Lower lobe of right lung (tissue), 2 donors: ENCODE data around the gene BNC1. TPM values are rescaled to one million over a fixed set of nuclear protein-coding genes. Genes with fewer than 3 reads are reported as not detected.
A peak's percentile ranks its signal among the peaks of the same experiment; 100 is the strongest.

Source experiments
- ATAC-seq, 2 donors: fragments of 200-7000 bp; cut with Tn5 transposase; one replicate each; pipeline ENCODE4 v1.9.1; 2020 to 2022; ENCODE audit warnings: mild to moderate bottlenecking in 2 of 2, moderate library complexity in 2 of 2
- DNase-seq: peaks from one replicate; pipeline ENCODE4 v3.0.0-alpha.2; 2020
- H3K27ac ChIP-seq: fragments of 200-600 bp; one replicate; pipeline ENCODE4 v1.8.0; 2022
- H3K27me3 ChIP-seq: fragments of 200-600 bp; one replicate; pipeline ENCODE4 v1.8.0; 2022; ENCODE audit warnings: low read depth
- H3K36me3 ChIP-seq: fragments of 200-600 bp; one replicate; pipeline ENCODE4 v1.8.0; 2022; ENCODE audit warnings: mild to moderate bottlenecking
- H3K4me1 ChIP-seq: fragments of 200-600 bp; one replicate; pipeline ENCODE4 v1.8.0; 2022
- H3K4me3 ChIP-seq: fragments of 200-600 bp; one replicate; pipeline ENCODE4 v1.8.0; 2022; ENCODE audit warnings: mild to moderate bottlenecking
- H3K9me3 ChIP-seq: fragments of 200-600 bp; one replicate; pipeline ENCODE4 v1.8.0; 2022
- intact Hi-C: fragments of 100-400 bp; cut with DNase I; formaldehyde crosslinking; loops from one replicate; pipeline ENCODE4 v1.11.0; 2022
- total RNA-seq: library from RNA; stranded (reverse); fragmentation: NEBNext Ultra II Directional; extraction: Animal tissue kit (Norgen Biotek cat#: 25700); gene quantifications from one replicate; pipeline ENCODE4 v1.2.1, GENCODE V29; 2021
- TF ChIP-seq, protein P1 (sequence below): fragments of 200-600 bp; IDR thresholded peaks from one replicate; pipeline ENCODE4 v1.8.0; 2022; ENCODE audit warnings: antibody characterized with exemption, mild to moderate bottlenecking
- donor health status: DM: no; HTN: yes; CAD: no; lungs with severe emphysema.

Gene BNC1
- total RNA-seq, 1 donor from 2014 or later: 0.21 TPM

DNA sequence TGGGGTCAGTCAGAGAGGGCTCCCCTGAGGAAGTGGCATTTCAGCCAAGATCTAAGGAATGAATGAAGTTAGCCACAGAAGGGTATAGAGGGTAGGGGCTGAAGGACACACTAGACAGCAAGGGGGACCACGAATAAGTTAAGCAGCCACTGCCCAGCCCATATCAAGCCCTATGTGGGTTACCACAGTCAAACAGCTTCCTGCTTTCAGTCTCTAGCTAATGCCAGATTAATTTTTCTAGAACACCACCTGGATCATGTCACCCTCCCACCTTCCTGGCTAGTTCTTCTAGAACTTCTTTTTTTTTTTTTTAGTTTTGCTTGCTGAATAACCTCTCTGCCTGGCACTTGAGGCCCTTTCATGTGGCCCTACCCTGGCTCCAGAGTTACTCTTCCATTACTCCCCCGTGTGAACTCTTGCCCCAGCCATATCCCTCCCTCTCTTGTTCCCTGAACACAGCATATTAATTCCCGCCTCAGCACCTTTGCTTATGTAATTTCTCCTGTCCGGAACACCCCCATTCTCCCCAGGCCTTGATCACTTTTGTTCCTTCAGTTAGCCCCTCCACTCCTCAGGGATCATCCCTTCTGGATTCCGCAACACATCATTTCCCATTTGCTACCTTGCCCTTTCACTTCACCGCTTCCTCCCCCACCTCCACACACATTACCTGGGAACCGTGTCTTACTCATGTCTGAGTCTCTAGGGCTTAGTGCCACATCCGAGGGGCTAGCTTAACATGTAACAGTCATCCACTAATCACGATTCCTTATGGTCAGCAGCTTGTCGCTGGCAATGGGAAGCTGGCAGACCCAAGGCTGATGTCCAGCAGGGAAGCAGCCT, 20.6 kb upstream of the BNC1 start:
- peak; percentile 52 to 59 for ATAC-seq
- intact Hi-C loops: no loop called here
- DNase-seq: no peak
- Histone ChIP-seq H3K36me3 (no peaks in the 10 kb centered on the region), H3K4me1 (peaks cover 5% of the 10 kb centered on the region), H3K9me3 (no peaks in the 10 kb centered on the region), H3K27me3 (peaks cover 14% of the 10 kb centered on the region), H3K4me3 (no peak overlapping the region), H3K27ac (no peak overlapping the region)
- TF ChIP-seq, protein P1, sequence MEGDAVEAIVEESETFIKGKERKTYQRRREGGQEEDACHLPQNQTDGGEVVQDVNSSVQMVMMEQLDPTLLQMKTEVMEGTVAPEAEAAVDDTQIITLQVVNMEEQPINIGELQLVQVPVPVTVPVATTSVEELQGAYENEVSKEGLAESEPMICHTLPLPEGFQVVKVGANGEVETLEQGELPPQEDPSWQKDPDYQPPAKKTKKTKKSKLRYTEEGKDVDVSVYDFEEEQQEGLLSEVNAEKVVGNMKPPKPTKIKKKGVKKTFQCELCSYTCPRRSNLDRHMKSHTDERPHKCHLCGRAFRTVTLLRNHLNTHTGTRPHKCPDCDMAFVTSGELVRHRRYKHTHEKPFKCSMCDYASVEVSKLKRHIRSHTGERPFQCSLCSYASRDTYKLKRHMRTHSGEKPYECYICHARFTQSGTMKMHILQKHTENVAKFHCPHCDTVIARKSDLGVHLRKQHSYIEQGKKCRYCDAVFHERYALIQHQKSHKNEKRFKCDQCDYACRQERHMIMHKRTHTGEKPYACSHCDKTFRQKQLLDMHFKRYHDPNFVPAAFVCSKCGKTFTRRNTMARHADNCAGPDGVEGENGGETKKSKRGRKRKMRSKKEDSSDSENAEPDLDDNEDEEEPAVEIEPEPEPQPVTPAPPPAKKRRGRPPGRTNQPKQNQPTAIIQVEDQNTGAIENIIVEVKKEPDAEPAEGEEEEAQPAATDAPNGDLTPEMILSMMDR: no peak

DNA sequence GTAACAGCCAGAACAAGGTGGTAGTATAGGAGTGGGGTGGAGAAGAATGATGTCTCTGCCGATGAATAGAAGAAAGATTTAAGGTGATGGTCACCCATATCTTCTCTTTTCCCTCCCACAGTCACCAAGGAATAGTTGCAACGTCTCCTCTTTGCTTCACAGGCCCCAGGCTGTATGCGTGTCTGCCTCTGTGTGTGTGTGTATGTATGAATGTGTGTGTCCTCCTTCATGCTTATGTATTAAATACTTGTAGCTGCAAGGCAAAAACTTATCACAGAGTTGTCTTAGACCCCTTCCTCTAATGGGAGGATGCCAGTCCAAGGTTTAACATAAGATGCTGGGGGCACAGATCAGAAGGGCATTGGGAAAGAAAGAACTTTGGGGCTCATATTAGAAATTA, 19.1 kb upstream of the BNC1 start:
- no peaks in the 10 kb centered on the region for H3K9me3 ChIP-seq
- H3K4me3 ChIP-seq: no peak overlapping the region
- no peaks in the 10 kb centered on the region for H3K36me3 ChIP-seq
- no peak for ATAC-seq
- no peak overlapping the region for H3K27ac ChIP-seq
- peaks cover 5% of the 10 kb centered on the region for H3K4me1 ChIP-seq
- H3K27me3 ChIP-seq: peaks cover 16% of the 10 kb centered on the region
- intact Hi-C loops: no loop called here
- DNase-seq: no peak
- TF ChIP-seq, protein P1: no peak

DNA sequence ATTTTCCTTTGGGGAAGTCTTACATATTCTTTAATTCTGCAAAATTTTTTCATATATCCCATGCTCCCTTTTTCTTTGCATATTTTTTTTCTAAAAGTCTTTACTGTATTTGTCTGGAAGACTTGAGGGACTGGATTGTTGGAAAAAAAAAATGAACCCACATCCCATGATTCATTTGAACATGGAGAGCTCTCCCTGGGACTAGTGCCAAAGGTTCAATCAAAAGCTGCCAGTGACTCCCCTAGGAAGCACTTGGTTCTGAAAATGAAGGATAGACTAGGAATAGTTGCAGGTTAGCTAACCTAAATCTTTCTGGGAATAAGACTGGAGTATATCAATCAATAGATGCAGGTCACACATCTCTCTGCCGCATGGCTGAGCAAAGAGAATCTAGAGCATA, 16.4 kb upstream of the BNC1 start:
- Histone ChIP-seq H3K9me3 (no peaks in the 10 kb centered on the region), H3K27me3 (peaks cover 23% of the 10 kb centered on the region), H3K27ac (no peak overlapping the region), H3K4me3 (no peak overlapping the region), H3K4me1 (peaks cover 2% of the 10 kb centered on the region), H3K36me3 (no peaks in the 10 kb centered on the region)
- no peak for ATAC-seq
- intact Hi-C loops: no loop called here
- TF ChIP-seq, protein P1: no peak
- DNase-seq: no peak

DNA sequence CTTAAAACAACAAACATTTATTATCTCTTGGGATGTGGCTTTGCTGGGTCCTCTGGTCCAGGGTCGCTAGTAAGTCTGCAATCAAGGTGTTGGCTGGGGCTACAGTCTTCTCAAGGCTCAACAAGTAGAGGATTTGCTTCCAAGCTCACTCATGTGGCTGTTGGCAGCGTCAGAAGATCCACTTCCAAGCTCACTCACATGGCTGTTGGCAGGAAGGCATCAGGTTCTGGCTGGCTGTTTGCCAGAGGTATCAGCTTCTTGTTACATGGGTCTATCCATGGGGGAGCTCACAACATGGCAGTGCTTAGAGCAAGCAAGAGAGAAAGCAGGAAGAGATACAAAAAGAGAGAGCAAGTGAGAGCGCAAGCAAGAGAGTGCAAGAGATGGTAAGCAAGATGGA, 15.0 kb upstream of the BNC1 start:
- ATAC-seq (no peak), DNase-seq (no peak)
- peaks cover 14% of the 10 kb centered on the region for H3K27me3 ChIP-seq
- no peaks in the 10 kb centered on the region for H3K4me1 ChIP-seq
- H3K36me3 ChIP-seq: no peaks in the 10 kb centered on the region
- intact Hi-C loops: no loop called here
- TF ChIP-seq, protein P1: no peak
- H3K9me3 ChIP-seq: no peaks in the 10 kb centered on the region
- no peak overlapping the region for H3K27ac ChIP-seq
- H3K4me3 ChIP-seq: no peak overlapping the region

DNA sequence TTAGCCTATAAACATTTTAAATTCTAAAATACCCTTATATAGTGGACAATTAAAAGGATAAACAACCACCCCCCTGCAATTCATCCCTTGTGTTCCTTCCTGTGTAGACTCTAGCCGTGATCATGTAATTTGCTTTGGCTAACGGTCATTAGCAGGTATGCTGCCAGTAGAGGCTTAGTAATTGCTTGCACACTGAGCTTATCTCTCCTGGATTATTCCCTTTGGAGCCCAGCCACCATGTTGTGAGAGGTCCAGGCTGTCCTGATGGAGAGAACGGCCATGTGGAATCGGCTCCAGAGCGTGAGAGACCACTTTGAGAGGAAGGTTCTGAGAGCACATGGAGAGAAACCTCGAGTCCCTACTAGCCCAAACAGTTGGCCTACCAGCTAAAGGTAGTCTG, 11.0 kb upstream of the BNC1 start:
- no peak for ATAC-seq
- peaks cover 13% of the 10 kb centered on the region for H3K27me3 ChIP-seq
- TF ChIP-seq, protein P1: no peak
- H3K36me3 ChIP-seq: no peaks in the 10 kb centered on the region
- no peak overlapping the region for H3K4me3 ChIP-seq
- no peak for DNase-seq
- intact Hi-C loops: no loop called here
- no peak overlapping the region for H3K27ac ChIP-seq
- H3K9me3 ChIP-seq: no peaks in the 10 kb centered on the region
- no peaks in the 10 kb centered on the region for H3K4me1 ChIP-seq
